HG03280 (cell line): Measurements from ENCODE around the gene FKBP6.
"Not testable (repeated sequence)": the region's sequence is repeated elsewhere in the genome, so short reads cannot be mapped to it uniquely, and the experiment has no call there.

Experiments used
- ATAC-seq: cut with Tn5 transposase; IDR thresholded peaks from one replicate; pipeline ENCODE4 v1.9.1; 2021; ENCODE audit warnings: mild to moderate bottlenecking, moderate library complexity; ENCODE audit not compliant: unreplicated experiment

FKBP6 gene

GRCh38 chr7:73354196-73354595, 26.2 kb downstream of the FKBP6 start:
- ATAC-seq = no peak

- no peak for ATAC-seq
Observed at GRCh38 chr7:73354821-73355220, 26.9 kb downstream of the FKBP6 start.

- no peak for ATAC-seq
Observed at GRCh38 chr7:73356159-73356558, 28.2 kb downstream of the FKBP6 start.

- no peak for ATAC-seq
Observed at GRCh38 chr7:73358590-73359275, 30.8 kb downstream of the FKBP6 start.

GRCh38 chr7:73359306-73359705, 31.3 kb downstream of the FKBP6 start:
- ATAC-seq = no peak

GRCh38 chr7:73359746-73360375, 31.9 kb downstream of the FKBP6 start:
- no peak for ATAC-seq

- ATAC-seq = not testable (repeated sequence)
Observed at GRCh38 chr7:73360590-73360989, 32.6 kb downstream of the FKBP6 start.

- ATAC-seq = no peak
Observed at GRCh38 chr7:73363225-73364005, 35.5 kb downstream of the FKBP6 start.

- ATAC-seq = no peak
Observed at GRCh38 chr7:73364006-73364728, 36.2 kb downstream of the FKBP6 start.

- no peak for ATAC-seq
Observed at GRCh38 chr7:73366127-73366526, 38.2 kb downstream of the FKBP6 start.

- ATAC-seq = no peak
Observed at GRCh38 chr7:73366990-73367389, 39.0 kb downstream of the FKBP6 start.

- no peak for ATAC-seq
Observed at GRCh38 chr7:73369009-73369408, 41.0 kb downstream of the FKBP6 start.

- ATAC-seq = no peak
Observed at GRCh38 chr7:73369622-73370021, 41.7 kb downstream of the FKBP6 start.

- ATAC-seq = no peak
Observed at GRCh38 chr7:73373741-73374140, 45.8 kb downstream of the FKBP6 start.

GRCh38 chr7:73376262-73376661, 48.3 kb downstream of the FKBP6 start:
- ATAC-seq = not testable (repeated sequence)

GRCh38 chr7:73376671-73377412, 48.9 kb downstream of the FKBP6 start:
- no peak for ATAC-seq

- not testable (repeated sequence) for ATAC-seq
Observed at GRCh38 chr7:73377413-73378200, 49.6 kb downstream of the FKBP6 start.

- ATAC-seq = no peak
Observed at GRCh38 chr7:73382934-73383503, 55.1 kb downstream of the FKBP6 start.

- ATAC-seq = no peak
Observed at GRCh38 chr7:73387221-73387828, 59.4 kb downstream of the FKBP6 start.
